HepG2 (cell line): Measurements from ENCODE around the gene ACSM2A. TPM values are rescaled to one million over a fixed set of nuclear protein-coding genes. Genes with fewer than 3 reads are reported as not detected.
"Not testable (repeated sequence)": the region's sequence is repeated elsewhere in the genome, so short reads cannot be mapped to it uniquely, and the experiment has no call there.

Experiments used
- ATAC-seq: fragments of 200-7000 bp; cut with Tn5 transposase; 3 replicates; pipeline ENCODE4 v1.9.1; 2020; ENCODE audit warnings: mild to moderate bottlenecking, moderate library complexity
- BruUV-seq: library from RNA; stranded (reverse); fragments of 400-500 nt; replicated peaks from 2 replicates; lab custom pipeline; 2021; lab: Mats Ljungman, UMichigan
- CTCF ChIA-PET: fragments of 300-600 bp; formaldehyde crosslinking; extraction: SDS; loops from one replicate; lab custom pipeline; 2021; ENCODE audit warnings: low total read pairs, inconsistent platforms, low intra/inter-chr PET ratio; lab: Yijun Ruan, JAX
- POLR2A ChIA-PET: fragments of 350-600 bp; sonication (Branson Sonifier 250); formaldehyde crosslinking; loops from one replicate; lab custom pipeline; 2020; ENCODE audit warnings: antibody characterized with exemption, inconsistent platforms; lab: Yijun Ruan, JAX
- DNase-seq: peaks from one replicate; pipeline ENCODE4 v3.0.0-alpha.2; 2015; ENCODE audit warnings: low spot score
- FAIRE-seq: peaks from 3 replicates; lab custom pipeline; 2011; peaks lifted over from hg19 to GRCh38; lab: Jason Lieb, UNC
- H2AFZ ChIP-seq: one replicate; pipeline ENCODE4 v1.6.1; 2011; ENCODE audit warnings: low read length, inconsistent platforms
- H3K27ac ChIP-seq: fragments of 300-600 bp; 3 replicates; pipeline ENCODE4 v1.8.0; 2011; ENCODE audit warnings: mixed run types, mild to moderate bottlenecking, mixed read lengths, low read length, inconsistent platforms; ENCODE audit not compliant: insufficient read depth; ENCODE audit errors: extremely low read length
- H3K27me3 ChIP-seq, 2 experiments: fragments of 200-600 bp in 1 of 2; 2 replicates in 1 of 2; 3 replicates in 1 of 2; pipeline versions ENCODE4 v1.6.0 to v1.8.0; 2011; ENCODE audit warnings: low read length in 2 of 2, mild to moderate bottlenecking in 2 of 2, moderate library complexity in 2 of 2, inconsistent platforms in 1 of 2; ENCODE audit not compliant: insufficient read depth in 2 of 2, control insufficient read depth in 1 of 2
- H3K36me3 ChIP-seq, 2 experiments: fragments of 200-600 bp in 1 of 2; replicated peaks in 1 of 2; 2 replicates in 1 of 2; 3 replicates in 1 of 2; pipeline versions ENCODE4 v1.5.1 to v1.8.0; 2011; ENCODE audit warnings: low read length in 2 of 2, inconsistent platforms in 1 of 2; ENCODE audit not compliant: insufficient read depth in 2 of 2, control insufficient read depth in 1 of 2
- H3K4me1 ChIP-seq: 2 replicates; pipeline ENCODE4 v1.5.1; 2012; ENCODE audit warnings: low read length, inconsistent platforms; ENCODE audit not compliant: insufficient read depth
- H3K4me2 ChIP-seq: 2 replicates; pipeline ENCODE4 v1.6.0; 2011; ENCODE audit warnings: low read depth, low read length, inconsistent platforms
- H3K4me3 ChIP-seq, 3 experiments: fragments of 200-600 bp in 1 of 3; sonication (generic), shearing (Covaris generic) in 1 of 3; replicated peaks in 1 of 3; 2 replicates each; pipeline ENCODE4 v1.5.1; 2011 to 2016; ENCODE audit warnings: low read length in 3 of 3, inconsistent platforms in 2 of 3, low read depth in 2 of 3, mild to moderate bottlenecking in 2 of 3, control low read depth in 1 of 3, mixed read lengths in 1 of 3; ENCODE audit not compliant: insufficient read depth in 1 of 3
- H3K79me2 ChIP-seq: one replicate; pipeline ENCODE4 v1.6.1; 2011; ENCODE audit warnings: low read length, inconsistent platforms; ENCODE audit not compliant: insufficient read depth
- H3K9ac ChIP-seq: 2 replicates; pipeline ENCODE4 v1.6.0; 2011; ENCODE audit warnings: mild to moderate bottlenecking, low read depth, low read length, inconsistent platforms; ENCODE audit not compliant: insufficient read depth
- H3K9me3 ChIP-seq: 2 replicates; pipeline ENCODE4 v1.5.1; 2012; ENCODE audit warnings: mild to moderate bottlenecking, low read length
- H4K20me1 ChIP-seq: 2 replicates; pipeline ENCODE4 v1.6.0; 2011; ENCODE audit warnings: inconsistent platforms, mild to moderate bottlenecking, low read length, moderate library complexity; ENCODE audit not compliant: insufficient read depth
- ELF3 ChIP-seq: IDR thresholded peaks from 2 replicates; pipeline ENCODE4 v1.6.1; 2016; ENCODE audit warnings: missing genetic modification reagents, missing compliant biosample characterization
- TBX3 ChIP-seq: fragments of 450-650 bp; IDR thresholded peaks from 2 replicates; pipeline ENCODE4 v1.6.1; 2017; ENCODE audit warnings: antibody characterized with exemption, mild to moderate bottlenecking, inconsistent platforms, borderline replicate concordance
- ZNF580 ChIP-seq: IDR thresholded peaks from 2 replicates; pipeline ENCODE4 v1.6.1; 2016; ENCODE audit warnings: low read depth, borderline replicate concordance
- ZNF644 ChIP-seq: IDR thresholded peaks from 2 replicates; pipeline ENCODE4 v1.6.1; 2016; ENCODE audit warnings: low read depth
- WGBS: methylation state at CpG from one replicate; pipeline ENCODE4 v1.1.6; 2017; ENCODE audit warnings: low lambda C conversion rate; 5-methylcytosine and 5-hydroxymethylcytosine counted together
- in situ Hi-C: cut with HindIII; loops from 2 replicates; pipeline ENCODE4 v1.10.0; 2017; ENCODE audit warnings: low pct_unique_long_range_greater_than_20kb; ENCODE audit not compliant: extremely low pct_ligation_motif_present
- intact Hi-C: fragments of 100-400 bp; cut with micrococcal nuclease; formaldehyde crosslinking; loops from one replicate; pipeline ENCODE4 v1.10.0; 2022; ENCODE audit not compliant: unreplicated experiment
- polyA plus RNA-seq, 8 experiments: library from polyadenylated mRNA; depleted of rRNA in 3 of 8; stranded (reverse) in 7 of 8; unstranded in 1 of 8; fragments of >200 nt; fragmentation: Illumina TruSeq in 4 of 8; extraction: Trizol in 4 of 8; gene quantifications; 2 replicates each; pipeline versions ENCODE4 v1.2.1 to v1.2.3, GENCODE V29; 2011 to 2016; ENCODE audit warnings: low read depth in 4 of 8, missing spikeins in 1 of 8, mixed read lengths in 1 of 8; ENCODE audit not compliant: insufficient read depth in 1 of 8
- total RNA-seq, 5 experiments: library from RNA; depleted of rRNA; stranded (reverse); fragments of >200 nt; fragmentation: Illumina TruSeq; extraction: Trizol; gene quantifications; 2 replicates each; pipeline ENCODE4 v1.2.3, GENCODE V29; 2016; ENCODE audit warnings: low read depth in 1 of 5
- TF ChIP-seq, protein P1 (sequence below): IDR thresholded peaks from 2 replicates; pipeline ENCODE4 v1.6.1; 2016; ENCODE audit warnings: low read depth
- TF ChIP-seq, protein P2 (sequence below): sonication (generic); formaldehyde crosslinking; IDR thresholded peaks from 2 replicates; pipeline ENCODE4 v1.5.1; 2020; ENCODE audit warnings: mild to moderate bottlenecking, missing genetic modification reagents, moderate library complexity

Gene ACSM2A
- total and polyA plus RNA-seq, 2 of the 13 experiments (the other 11 are each of a cell fraction or from before 2014, with no cell fraction given), result 11.4 to 16.3 TPM

GRCh38 chr16:20427401-20427797 lies 23.9 kb upstream of the ACSM2A start (continued):
- TF ChIP-seq, protein P1, sequence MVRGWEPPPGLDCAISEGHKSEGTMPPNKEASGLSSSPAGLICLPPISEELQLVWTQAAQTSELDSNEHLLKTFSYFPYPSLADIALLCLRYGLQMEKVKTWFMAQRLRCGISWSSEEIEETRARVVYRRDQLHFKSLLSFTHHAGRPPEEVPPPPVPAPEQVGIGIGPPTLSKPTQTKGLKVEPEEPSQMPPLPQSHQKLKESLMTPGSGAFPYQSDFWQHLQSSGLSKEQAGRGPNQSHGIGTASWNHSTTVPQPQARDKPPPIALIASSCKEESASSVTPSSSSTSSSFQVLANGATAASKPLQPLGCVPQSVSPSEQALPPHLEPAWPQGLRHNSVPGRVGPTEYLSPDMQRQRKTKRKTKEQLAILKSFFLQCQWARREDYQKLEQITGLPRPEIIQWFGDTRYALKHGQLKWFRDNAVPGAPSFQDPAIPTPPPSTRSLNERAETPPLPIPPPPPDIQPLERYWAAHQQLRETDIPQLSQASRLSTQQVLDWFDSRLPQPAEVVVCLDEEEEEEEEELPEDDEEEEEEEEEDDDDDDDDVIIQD (CRISPR knock-in tag), result peak; percentile 48; the same call in 1 of the 2 replicates
- TF ChIP-seq TBX3 (0 out of 2 replicates have a peak, but pooled peaks have one; percentile 22), ELF3 (CRISPR knock-in tag) (0 out of 2 replicates have a peak, but pooled peaks have one; percentile 8), ZNF580 (peak; percentile 67; the same call in 1 of the 2 replicates), ZNF644 (CRISPR knock-in tag) (peak; percentile 79)

GRCh38 chr16:20429499-20429898 lies 21.8 kb upstream of the ACSM2A start:
- H3K4me1 ChIP-seq, result peaks cover 43% of the 10 kb centered on the region
- TF ChIP-seq, protein P2, sequence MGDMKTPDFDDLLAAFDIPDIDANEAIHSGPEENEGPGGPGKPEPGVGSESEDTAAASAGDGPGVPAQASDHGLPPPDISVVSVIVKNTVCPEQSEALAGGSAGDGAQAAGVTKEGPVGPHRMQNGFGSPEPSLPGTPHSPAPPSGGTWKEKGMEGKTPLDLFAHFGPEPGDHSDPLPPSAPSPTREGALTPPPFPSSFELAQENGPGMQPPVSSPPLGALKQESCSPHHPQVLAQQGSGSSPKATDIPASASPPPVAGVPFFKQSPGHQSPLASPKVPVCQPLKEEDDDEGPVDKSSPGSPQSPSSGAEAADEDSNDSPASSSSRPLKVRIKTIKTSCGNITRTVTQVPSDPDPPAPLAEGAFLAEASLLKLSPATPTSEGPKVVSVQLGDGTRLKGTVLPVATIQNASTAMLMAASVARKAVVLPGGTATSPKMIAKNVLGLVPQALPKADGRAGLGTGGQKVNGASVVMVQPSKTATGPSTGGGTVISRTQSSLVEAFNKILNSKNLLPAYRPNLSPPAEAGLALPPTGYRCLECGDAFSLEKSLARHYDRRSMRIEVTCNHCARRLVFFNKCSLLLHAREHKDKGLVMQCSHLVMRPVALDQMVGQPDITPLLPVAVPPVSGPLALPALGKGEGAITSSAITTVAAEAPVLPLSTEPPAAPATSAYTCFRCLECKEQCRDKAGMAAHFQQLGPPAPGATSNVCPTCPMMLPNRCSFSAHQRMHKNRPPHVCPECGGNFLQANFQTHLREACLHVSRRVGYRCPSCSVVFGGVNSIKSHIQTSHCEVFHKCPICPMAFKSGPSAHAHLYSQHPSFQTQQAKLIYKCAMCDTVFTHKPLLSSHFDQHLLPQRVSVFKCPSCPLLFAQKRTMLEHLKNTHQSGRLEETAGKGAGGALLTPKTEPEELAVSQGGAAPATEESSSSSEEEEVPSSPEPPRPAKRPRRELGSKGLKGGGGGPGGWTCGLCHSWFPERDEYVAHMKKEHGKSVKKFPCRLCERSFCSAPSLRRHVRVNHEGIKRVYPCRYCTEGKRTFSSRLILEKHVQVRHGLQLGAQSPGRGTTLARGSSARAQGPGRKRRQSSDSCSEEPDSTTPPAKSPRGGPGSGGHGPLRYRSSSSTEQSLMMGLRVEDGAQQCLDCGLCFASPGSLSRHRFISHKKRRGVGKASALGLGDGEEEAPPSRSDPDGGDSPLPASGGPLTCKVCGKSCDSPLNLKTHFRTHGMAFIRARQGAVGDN (CRISPR knock-in tag), result 0 out of 2 replicates have a peak, but pooled peaks have one; percentile 14
- TF ChIP-seq, all 625 proteins: peak for 1; not testable (repeated sequence) for 624
- DNase-seq, H3K27me3 ChIP-seq, FAIRE-seq, H3K79me2 ChIP-seq, ATAC-seq, H4K20me1 ChIP-seq, H3K9me3 ChIP-seq, H2AFZ ChIP-seq, BruUV-seq, H3K27ac ChIP-seq, H3K4me3 ChIP-seq, POLR2A ChIA-PET, H3K4me2 ChIP-seq, H3K36me3 ChIP-seq, in situ Hi-C loops, CTCF ChIA-PET, H3K9ac ChIP-seq: not testable (repeated sequence)
- intact Hi-C loops, result loop anchor here (10.0 kb wide), 1 partner anchor 1325 kb away; no protein-coding TSS in a partner anchor
- WGBS, result 96% methylated on average over 7 of the region's 7 CpGs
